GM23338 (cell line): Measurements from ENCODE around the gene IL26.
"Not testable (repeated sequence)": the region's sequence is repeated elsewhere in the genome, so short reads cannot be mapped to it uniquely, and the experiment has no call there.

Experiments
- CTCF ChIP-seq, 2 experiments: fragments of 200-600 bp in 1 of 2; sonication (generic) in 1 of 2; conservative IDR thresholded peaks; 2 replicates each; pipeline versions ENCODE4 v1.5.1 to v1.6.1; 2016 to 2017; ENCODE audit warnings: antibody characterized with exemption in 2 of 2, low read depth in 2 of 2, mild to moderate bottlenecking in 2 of 2, moderate library complexity in 1 of 2
- EZH2 ChIP-seq: fragments of 200-600 bp; sonication (generic); IDR thresholded peaks from one replicate; pipeline ENCODE4 v1.8.0; 2017; ENCODE audit warnings: antibody characterized with exemption, mild to moderate bottlenecking, low read depth; ENCODE audit not compliant: unreplicated experiment
- EZH2phosphoT487 ChIP-seq: fragments of 200-600 bp; sonication (generic); IDR thresholded peaks from one replicate; pipeline ENCODE4 v1.8.1; 2018; ENCODE audit warnings: antibody characterized with exemption; ENCODE audit not compliant: unreplicated experiment

- not testable (repeated sequence) for TF ChIP-seq CTCF (conservative IDR thresholded peaks at IDR 0.05; ENCODE audit: low read depth in 2 of 2); EZH2; EZH2phosphoT487
Measured at GRCh38 chr12:68174761-68175160, 50.8 kb downstream of the IL26 start.
